ENCODE measurements around the gene RNF152.

The RNF152 gene

GRCh38 chr18:61838521-61838920 is 54.3 kb downstream of the RNF152 start:
- TF ChIP-seq, protein P1, sequence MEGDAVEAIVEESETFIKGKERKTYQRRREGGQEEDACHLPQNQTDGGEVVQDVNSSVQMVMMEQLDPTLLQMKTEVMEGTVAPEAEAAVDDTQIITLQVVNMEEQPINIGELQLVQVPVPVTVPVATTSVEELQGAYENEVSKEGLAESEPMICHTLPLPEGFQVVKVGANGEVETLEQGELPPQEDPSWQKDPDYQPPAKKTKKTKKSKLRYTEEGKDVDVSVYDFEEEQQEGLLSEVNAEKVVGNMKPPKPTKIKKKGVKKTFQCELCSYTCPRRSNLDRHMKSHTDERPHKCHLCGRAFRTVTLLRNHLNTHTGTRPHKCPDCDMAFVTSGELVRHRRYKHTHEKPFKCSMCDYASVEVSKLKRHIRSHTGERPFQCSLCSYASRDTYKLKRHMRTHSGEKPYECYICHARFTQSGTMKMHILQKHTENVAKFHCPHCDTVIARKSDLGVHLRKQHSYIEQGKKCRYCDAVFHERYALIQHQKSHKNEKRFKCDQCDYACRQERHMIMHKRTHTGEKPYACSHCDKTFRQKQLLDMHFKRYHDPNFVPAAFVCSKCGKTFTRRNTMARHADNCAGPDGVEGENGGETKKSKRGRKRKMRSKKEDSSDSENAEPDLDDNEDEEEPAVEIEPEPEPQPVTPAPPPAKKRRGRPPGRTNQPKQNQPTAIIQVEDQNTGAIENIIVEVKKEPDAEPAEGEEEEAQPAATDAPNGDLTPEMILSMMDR (IDR thresholded peaks at IDR 0.05; ENCODE audit: control insufficient read depth, extremely low read depth, insufficient read depth) = no peak
- H3K4me3 ChIP-seq (ENCODE audit: low read depth, low read length) = no peak overlapping the region
- no peak for DNase-seq (ENCODE audit: low read depth)

DNA sequence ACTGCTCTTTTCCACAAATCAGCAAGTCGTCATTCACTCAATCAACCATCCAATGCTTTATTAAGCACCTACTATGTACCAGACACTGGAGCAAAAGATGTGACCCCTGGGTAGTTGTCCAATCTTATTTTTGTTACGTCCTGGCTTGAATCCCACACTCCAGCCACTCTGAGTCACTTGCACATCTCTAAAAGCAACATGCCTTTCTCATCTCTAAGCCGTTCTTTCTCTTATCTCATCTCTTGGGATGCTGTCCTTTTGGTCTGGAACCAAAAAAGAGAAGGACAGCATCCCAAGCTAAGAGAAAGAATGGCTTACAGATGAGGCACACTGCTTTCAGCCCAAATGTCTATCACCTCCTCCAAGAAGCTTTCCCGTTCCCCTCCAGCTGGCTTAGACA is 58.8 kb downstream of the RNF152 start:
- no peak for DNase-seq (ENCODE audit: low read depth)
- H3K4me3 ChIP-seq (ENCODE audit: low read depth, low read length) = no peak overlapping the region
- TF ChIP-seq, protein P1 (IDR thresholded peaks at IDR 0.05; ENCODE audit: control insufficient read depth, extremely low read depth, insufficient read depth) = no peak

GRCh38 chr18:61833387-61833786 is 59.4 kb downstream of the RNF152 start:
- TF ChIP-seq, protein P1 (IDR thresholded peaks at IDR 0.05; ENCODE audit: control insufficient read depth, extremely low read depth, insufficient read depth) = no peak
- no peak for DNase-seq (ENCODE audit: low read depth)
- H3K4me3 ChIP-seq (ENCODE audit: low read depth, low read length) = no peak overlapping the region

DNA sequence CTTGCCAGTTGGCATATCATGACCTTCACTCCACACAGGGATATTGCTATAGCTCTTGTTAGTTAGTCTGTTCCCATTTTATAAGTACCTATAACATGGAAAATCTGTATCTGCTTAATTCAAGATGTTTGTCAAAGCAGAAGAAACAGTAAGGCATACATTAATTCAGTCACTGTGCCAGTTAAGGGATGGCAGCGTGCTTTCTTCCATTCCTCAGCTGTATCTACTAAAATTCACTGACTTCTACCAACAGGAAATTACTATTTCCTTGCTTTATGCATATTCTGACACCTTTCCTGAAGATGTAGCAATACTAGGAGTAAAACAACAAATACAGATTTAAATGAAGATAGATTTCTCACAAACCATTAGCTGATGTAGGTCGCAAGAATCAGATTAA is 59.9 kb downstream of the RNF152 start:
- TF ChIP-seq, protein P1 (IDR thresholded peaks at IDR 0.05; ENCODE audit: control insufficient read depth, extremely low read depth, insufficient read depth) = no peak
- H3K4me3 ChIP-seq (ENCODE audit: low read depth, low read length) = no peak overlapping the region
- no peak for DNase-seq (ENCODE audit: low read depth)

DNA sequence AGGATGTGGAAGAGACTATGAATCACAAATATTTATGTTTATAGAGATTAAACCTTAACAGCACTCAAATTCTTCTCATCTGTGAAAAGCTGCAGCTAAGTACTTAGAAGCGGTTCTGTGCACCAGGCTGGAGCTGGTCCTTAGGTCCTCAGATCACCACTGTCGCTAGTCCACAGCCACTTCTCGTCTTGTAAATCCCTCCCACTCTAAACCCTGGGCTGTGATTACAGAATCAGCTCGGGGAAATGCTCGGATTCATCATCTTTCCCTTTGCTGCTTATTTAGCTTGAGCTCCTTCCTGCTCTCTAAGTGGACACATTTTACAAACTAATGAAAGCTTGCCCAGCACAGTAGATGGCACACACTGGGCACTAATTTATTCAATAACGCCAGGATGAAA is 61.7 kb downstream of the RNF152 start:
- DNase-seq (ENCODE audit: low read depth) = no peak
- H3K4me3 ChIP-seq (ENCODE audit: low read depth, low read length) = no peak overlapping the region
- TF ChIP-seq, protein P1 (IDR thresholded peaks at IDR 0.05; ENCODE audit: control insufficient read depth, extremely low read depth, insufficient read depth) = no peak

DNA sequence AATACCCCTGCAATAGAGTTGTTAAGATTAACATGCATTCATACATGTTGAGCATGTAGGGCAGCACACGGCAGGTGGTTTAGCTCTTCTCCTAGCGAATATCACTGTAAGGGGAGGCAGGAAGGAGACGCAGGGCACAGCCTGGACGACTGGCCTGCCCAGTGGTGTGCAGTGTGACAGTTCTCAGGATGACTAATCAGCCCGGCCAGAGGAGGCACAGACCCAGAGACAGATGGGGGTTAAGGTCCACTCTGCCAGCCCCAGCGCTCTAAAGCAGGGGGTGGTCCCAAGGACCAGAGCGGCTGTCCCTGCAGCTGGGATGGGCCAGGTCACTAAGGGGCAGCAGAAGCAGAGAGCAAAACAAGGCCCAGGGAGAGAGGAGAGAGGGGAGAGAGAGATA is 63.7 kb downstream of the RNF152 start:
- no peak overlapping the region for H3K4me3 ChIP-seq (ENCODE audit: low read depth, low read length)
- DNase-seq (ENCODE audit: low read depth) = no peak
- TF ChIP-seq, protein P1 (IDR thresholded peaks at IDR 0.05; ENCODE audit: control insufficient read depth, extremely low read depth, insufficient read depth) = no peak

- TF ChIP-seq, protein P1 (IDR thresholded peaks at IDR 0.05; ENCODE audit: control insufficient read depth, extremely low read depth, insufficient read depth) = no peak
- no peak overlapping the region for H3K4me3 ChIP-seq (ENCODE audit: low read depth, low read length)
- no peak for DNase-seq (ENCODE audit: low read depth)
These were observed 65.2 kb downstream of the RNF152 start for GRCh38 chr18:61827591-61827990.
